Upper lobe of left lung (tissue), 4 donors: ENCODE results near the gene CALN1.

Experiments
- POLR2A ChIP-seq, 4 donors: fragments of 450-650 bp; IDR thresholded peaks; one replicate each; pipeline ENCODE4 v1.5.1; 2016 to 2017; ENCODE audit warnings: antibody characterized with exemption in 4 of 4, mild to moderate bottlenecking in 2 of 4
- POLR2AphosphoS5 ChIP-seq, 2 donors: sonication (generic); formaldehyde crosslinking; IDR thresholded peaks; one replicate each; pipeline ENCODE4 v1.5.1; 2017; ENCODE audit warnings: antibody characterized with exemption in 2 of 2
- TF ChIP-seq, protein P1 (sequence below), 6 experiments: fragments of 450-650 bp in 4 of 6; fragments of 200-600 bp in 2 of 6; sonication (generic) in 2 of 6; IDR thresholded peaks; one replicate each; pipeline ENCODE4 v1.5.1; 2016 to 2019; ENCODE audit warnings: antibody characterized with exemption in 6 of 6

DNA sequence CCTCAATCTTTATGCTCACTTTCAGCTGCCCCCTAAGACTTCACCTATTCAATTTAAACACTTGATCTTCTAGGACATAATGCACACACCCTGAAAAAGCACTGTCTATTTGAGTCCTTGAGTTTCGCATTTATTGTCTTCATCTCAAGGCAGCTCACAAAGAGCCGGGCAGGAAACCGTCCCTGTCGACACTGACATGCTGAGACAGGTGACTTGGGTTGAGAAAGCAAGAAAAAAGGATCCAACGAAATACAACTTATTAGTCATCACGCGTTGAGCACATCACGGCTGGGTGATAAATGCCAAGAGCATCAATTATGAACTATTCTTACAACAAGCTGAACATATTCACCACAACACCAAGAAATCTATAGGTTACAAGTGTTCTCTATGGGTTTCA lies 91.1 kb downstream of the CALN1 start:
- TF ChIP-seq, protein P1, sequence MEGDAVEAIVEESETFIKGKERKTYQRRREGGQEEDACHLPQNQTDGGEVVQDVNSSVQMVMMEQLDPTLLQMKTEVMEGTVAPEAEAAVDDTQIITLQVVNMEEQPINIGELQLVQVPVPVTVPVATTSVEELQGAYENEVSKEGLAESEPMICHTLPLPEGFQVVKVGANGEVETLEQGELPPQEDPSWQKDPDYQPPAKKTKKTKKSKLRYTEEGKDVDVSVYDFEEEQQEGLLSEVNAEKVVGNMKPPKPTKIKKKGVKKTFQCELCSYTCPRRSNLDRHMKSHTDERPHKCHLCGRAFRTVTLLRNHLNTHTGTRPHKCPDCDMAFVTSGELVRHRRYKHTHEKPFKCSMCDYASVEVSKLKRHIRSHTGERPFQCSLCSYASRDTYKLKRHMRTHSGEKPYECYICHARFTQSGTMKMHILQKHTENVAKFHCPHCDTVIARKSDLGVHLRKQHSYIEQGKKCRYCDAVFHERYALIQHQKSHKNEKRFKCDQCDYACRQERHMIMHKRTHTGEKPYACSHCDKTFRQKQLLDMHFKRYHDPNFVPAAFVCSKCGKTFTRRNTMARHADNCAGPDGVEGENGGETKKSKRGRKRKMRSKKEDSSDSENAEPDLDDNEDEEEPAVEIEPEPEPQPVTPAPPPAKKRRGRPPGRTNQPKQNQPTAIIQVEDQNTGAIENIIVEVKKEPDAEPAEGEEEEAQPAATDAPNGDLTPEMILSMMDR (IDR thresholded peaks at IDR 0.05), result no peak
- TF ChIP-seq POLR2A (IDR thresholded peaks at IDR 0.05), result no peak
- TF ChIP-seq POLR2AphosphoS5 (IDR thresholded peaks at IDR 0.05), result no peak
